BE2C (cell line): ENCODE results near the gene POLD1.

Source experiments
- DNase-seq: peaks from one replicate; pipeline ENCODE4 v3.0.0-alpha.2; 2020
- H3K27me3 ChIP-seq: fragments of 250-450 bp; sonication (Bioruptor Pico); 2 replicates; pipeline ENCODE4 v1.5.1; 2020; ENCODE audit warnings: mild to moderate bottlenecking
- H3K36me3 ChIP-seq: fragments of 250-450 bp; sonication (Bioruptor Pico); 2 replicates; pipeline ENCODE4 v1.5.1; 2020; ENCODE audit warnings: mild to moderate bottlenecking
- H3K4me1 ChIP-seq: fragments of 250-450 bp; sonication (Bioruptor Pico); 2 replicates; pipeline ENCODE4 v1.5.1; 2020
- H3K4me3 ChIP-seq: 2 replicates; pipeline ENCODE4 v1.5.1; 2011; ENCODE audit warnings: low read depth, low read length
- H3K9me3 ChIP-seq: fragments of 250-450 bp; sonication (Bioruptor Pico); 2 replicates; pipeline ENCODE4 v1.5.1; 2020
- TF ChIP-seq, protein P1 (sequence below): IDR thresholded peaks from 2 replicates; pipeline ENCODE4 v1.5.1; 2012; ENCODE audit warnings: mild to moderate bottlenecking, low read depth, low read length

POLD1 gene

DNA sequence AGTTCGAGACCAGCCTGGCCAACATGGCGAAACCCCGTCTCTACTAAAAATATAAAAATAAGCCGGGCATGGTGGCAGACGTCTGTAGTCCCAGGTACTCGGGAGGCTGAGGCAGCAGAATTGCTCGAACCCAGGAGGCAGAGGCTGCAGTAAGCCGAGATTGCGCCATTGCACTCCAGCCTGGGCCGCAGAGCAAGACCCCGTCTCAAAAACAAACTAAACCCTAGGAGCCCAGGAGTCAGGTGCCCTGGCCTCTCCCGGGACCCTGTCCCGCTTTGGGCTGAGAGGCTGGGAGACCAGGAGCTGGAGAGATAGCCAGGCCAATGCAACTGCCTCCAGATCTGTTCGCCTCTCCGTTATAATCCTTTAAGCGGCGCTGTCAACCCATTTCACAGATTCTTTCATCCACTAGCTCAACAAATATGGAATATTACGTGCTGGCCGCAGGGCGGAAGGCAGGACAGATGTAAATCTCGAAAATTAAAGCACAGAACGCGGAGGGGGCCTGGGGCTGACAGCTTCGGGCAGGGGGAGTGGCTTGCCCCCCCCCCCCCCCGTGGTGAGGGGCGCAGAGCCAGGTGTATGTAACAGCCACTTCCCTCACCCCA lies 43.3 kb downstream of the POLD1 start:
- H3K36me3 ChIP-seq: no peaks in the 10 kb centered on the region
- DNase-seq: no peak
- TF ChIP-seq, protein P1, sequence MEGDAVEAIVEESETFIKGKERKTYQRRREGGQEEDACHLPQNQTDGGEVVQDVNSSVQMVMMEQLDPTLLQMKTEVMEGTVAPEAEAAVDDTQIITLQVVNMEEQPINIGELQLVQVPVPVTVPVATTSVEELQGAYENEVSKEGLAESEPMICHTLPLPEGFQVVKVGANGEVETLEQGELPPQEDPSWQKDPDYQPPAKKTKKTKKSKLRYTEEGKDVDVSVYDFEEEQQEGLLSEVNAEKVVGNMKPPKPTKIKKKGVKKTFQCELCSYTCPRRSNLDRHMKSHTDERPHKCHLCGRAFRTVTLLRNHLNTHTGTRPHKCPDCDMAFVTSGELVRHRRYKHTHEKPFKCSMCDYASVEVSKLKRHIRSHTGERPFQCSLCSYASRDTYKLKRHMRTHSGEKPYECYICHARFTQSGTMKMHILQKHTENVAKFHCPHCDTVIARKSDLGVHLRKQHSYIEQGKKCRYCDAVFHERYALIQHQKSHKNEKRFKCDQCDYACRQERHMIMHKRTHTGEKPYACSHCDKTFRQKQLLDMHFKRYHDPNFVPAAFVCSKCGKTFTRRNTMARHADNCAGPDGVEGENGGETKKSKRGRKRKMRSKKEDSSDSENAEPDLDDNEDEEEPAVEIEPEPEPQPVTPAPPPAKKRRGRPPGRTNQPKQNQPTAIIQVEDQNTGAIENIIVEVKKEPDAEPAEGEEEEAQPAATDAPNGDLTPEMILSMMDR: no peak
- 0 out of 2 replicates have a peak, but pooled peaks cover under 1% of the 10 kb centered on the region for H3K4me1 ChIP-seq
- no peaks in the 10 kb centered on the region for H3K27me3 ChIP-seq
- H3K4me3 ChIP-seq: no peak overlapping the region
- no peaks in the 10 kb centered on the region for H3K9me3 ChIP-seq

DNA sequence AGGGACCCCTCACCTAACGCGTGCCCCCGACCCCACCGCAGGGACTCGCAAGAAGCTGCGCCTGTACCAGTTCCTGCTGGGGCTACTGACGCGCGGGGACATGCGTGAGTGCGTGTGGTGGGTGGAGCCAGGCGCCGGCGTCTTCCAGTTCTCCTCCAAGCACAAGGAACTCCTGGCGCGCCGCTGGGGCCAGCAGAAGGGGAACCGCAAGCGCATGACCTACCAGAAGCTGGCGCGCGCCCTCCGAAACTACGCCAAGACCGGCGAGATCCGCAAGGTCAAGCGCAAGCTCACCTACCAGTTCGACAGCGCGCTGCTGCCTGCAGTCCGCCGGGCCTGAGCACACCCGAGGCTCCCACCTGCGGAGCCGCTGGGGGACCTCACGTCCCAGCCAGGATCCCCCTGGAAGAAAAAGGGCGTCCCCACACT lies 43.9 kb downstream of the POLD1 start:
- TF ChIP-seq, protein P1: no peak
- no peak for DNase-seq
- no peaks in the 10 kb centered on the region for H3K9me3 ChIP-seq
- no peaks in the 10 kb centered on the region for H3K36me3 ChIP-seq
- no peaks in the 10 kb centered on the region for H3K27me3 ChIP-seq
- H3K4me1 ChIP-seq: 0 out of 2 replicates have a peak, but pooled peaks cover 2% of the 10 kb centered on the region
- H3K4me3 ChIP-seq: no peak overlapping the region

GRCh38 chr19:50428772-50429463 lies 44.8 kb downstream of the POLD1 start:
- Histone ChIP-seq H3K36me3 (no peaks in the 10 kb centered on the region), H3K27me3 (no peaks in the 10 kb centered on the region), H3K9me3 (no peaks in the 10 kb centered on the region), H3K4me1 (0 out of 2 replicates have a peak, but pooled peaks cover 2% of the 10 kb centered on the region), H3K4me3 (no peak overlapping the region)
- TF ChIP-seq, protein P1: no peak
- no peak for DNase-seq

GRCh38 chr19:50430888-50431342 lies 46.8 kb downstream of the POLD1 start:
- peak overlapping the region; percentile 53 for H3K4me3 ChIP-seq
- H3K36me3 ChIP-seq: no peaks in the 10 kb centered on the region
- TF ChIP-seq, protein P1: no peak
- DNase-seq: no peak
- H3K4me1 ChIP-seq: peaks cover 7% of the 10 kb centered on the region
- no peaks in the 10 kb centered on the region for H3K27me3 ChIP-seq
- no peaks in the 10 kb centered on the region for H3K9me3 ChIP-seq

GRCh38 chr19:50431343-50432220 lies 47.4 kb downstream of the POLD1 start:
- no peaks in the 10 kb centered on the region for H3K36me3 ChIP-seq
- TF ChIP-seq, protein P1: no peak
- peak overlapping the region; percentile 53 for H3K4me3 ChIP-seq
- peaks cover 7% of the 10 kb centered on the region for H3K4me1 ChIP-seq
- peak; percentile 82 for DNase-seq
- no peaks in the 10 kb centered on the region for H3K27me3 ChIP-seq
- no peaks in the 10 kb centered on the region for H3K9me3 ChIP-seq
